BLaER1 (cell line): ENCODE results near the gene DNM1.

Experiments
- H3K27ac ChIP-seq: shearing (Covaris generic); formaldehyde crosslinking; 2 replicates; pipeline ENCODE4 v1.8.1; 2022
- H3K27me3 ChIP-seq: shearing (Covaris generic); formaldehyde crosslinking; 2 replicates; pipeline ENCODE4 v1.8.1; 2022
- H3K36me3 ChIP-seq: shearing (Covaris generic); formaldehyde crosslinking; 2 replicates; pipeline ENCODE4 v1.8.1; 2022
- H3K4me1 ChIP-seq: shearing (Covaris generic); formaldehyde crosslinking; 2 replicates; pipeline ENCODE4 v1.8.1; 2022
- H3K4me2 ChIP-seq: shearing (Covaris generic); formaldehyde crosslinking; 2 replicates; pipeline ENCODE4 v1.8.1; 2022
- H3K4me3 ChIP-seq: shearing (Covaris generic); formaldehyde crosslinking; 2 replicates; pipeline ENCODE4 v1.8.1; 2022
- H3K9ac ChIP-seq: shearing (Covaris generic); formaldehyde crosslinking; 2 replicates; pipeline ENCODE4 v1.8.1; 2022
- H3K9me3 ChIP-seq: shearing (Covaris generic); formaldehyde crosslinking; 2 replicates; pipeline ENCODE4 v1.8.1; 2022
- H4K20me1 ChIP-seq: shearing (Covaris generic); formaldehyde crosslinking; 2 replicates; pipeline ENCODE4 v1.8.1; 2022
- Cebpa-rat ChIP-seq: shearing (Covaris generic); IDR thresholded peaks from 2 replicates; pipeline ENCODE4 v1.8.1; 2022

DNM1 gene

GRCh38 chr9:128250839-128251731 lies 47.9 kb downstream of the DNM1 start:
- peaks cover 22% of the 10 kb centered on the region; the same call in 1 of the 2 replicates for H3K36me3 ChIP-seq
- H3K9me3 ChIP-seq, result no peaks in the 10 kb centered on the region
- H3K4me1 ChIP-seq, result peaks cover 43% of the 10 kb centered on the region
- H3K27me3 ChIP-seq, result peaks cover 12% of the 10 kb centered on the region; the same call in 1 of the 2 replicates
- peak overlapping the region; percentile 79 for H3K27ac ChIP-seq
- peak overlapping the region; percentile 81 for H3K9ac ChIP-seq
- H4K20me1 ChIP-seq, result peaks cover 25% of the 10 kb centered on the region
- no peak for TF ChIP-seq Cebpa-rat
- peak overlapping the region; percentile 100 for H3K4me2 ChIP-seq
- peak overlapping the region; percentile 80 for H3K4me3 ChIP-seq

GRCh38 chr9:128251732-128252100 lies 48.5 kb downstream of the DNM1 start:
- H3K27me3 ChIP-seq, result peaks cover 12% of the 10 kb centered on the region; the same call in 1 of the 2 replicates
- H4K20me1 ChIP-seq, result peaks cover 27% of the 10 kb centered on the region
- peak overlapping the region; percentile 80 for H3K4me3 ChIP-seq
- peaks cover 39% of the 10 kb centered on the region for H3K4me1 ChIP-seq
- 0 out of 2 replicates have a peak overlapping the region, but pooled peaks have one; percentile 81 for H3K9ac ChIP-seq
- no peak overlapping the region for H3K27ac ChIP-seq
- peak overlapping the region; percentile 100 for H3K4me2 ChIP-seq
- H3K36me3 ChIP-seq, result peaks cover 27% of the 10 kb centered on the region
- H3K9me3 ChIP-seq, result no peaks in the 10 kb centered on the region
- TF ChIP-seq Cebpa-rat, result no peak

- H3K36me3 ChIP-seq, result peaks cover 35% of the 10 kb centered on the region
Observed at GRCh38 chr9:128252317-128253139, 49.3 kb downstream of the DNM1 start.

GRCh38 chr9:128253140-128253990 lies 50.2 kb downstream of the DNM1 start:
- no peaks in the 10 kb centered on the region for H3K9me3 ChIP-seq
- H3K27ac ChIP-seq, result no peak overlapping the region
- H4K20me1 ChIP-seq, result peaks cover 40% of the 10 kb centered on the region
- H3K4me2 ChIP-seq, result peak overlapping the region; percentile 100
- H3K36me3 ChIP-seq, result peaks cover 43% of the 10 kb centered on the region
- no peak overlapping the region for H3K9ac ChIP-seq
- no peak overlapping the region for H3K4me3 ChIP-seq
- TF ChIP-seq Cebpa-rat, result no peak
- peaks cover 39% of the 10 kb centered on the region for H3K4me1 ChIP-seq
- peaks cover 12% of the 10 kb centered on the region; the same call in 1 of the 2 replicates for H3K27me3 ChIP-seq

More at GRCh38 chr9:128252317-128253139, 49.3 kb downstream of the DNM1 start:
- Histone ChIP-seq H3K4me2 (peak overlapping the region; percentile 100), H4K20me1 (peaks cover 35% of the 10 kb centered on the region), H3K9me3 (no peaks in the 10 kb centered on the region), H3K4me3 (0 out of 2 replicates have a peak overlapping the region, but pooled peaks have one; percentile 80), H3K27ac (no peak overlapping the region), H3K4me1 (peaks cover 39% of the 10 kb centered on the region), H3K9ac (no peak overlapping the region), H3K27me3 (peaks cover 12% of the 10 kb centered on the region; the same call in 1 of the 2 replicates)
- no peak for TF ChIP-seq Cebpa-rat

- Histone ChIP-seq H3K27me3 (peaks cover 12% of the 10 kb centered on the region; the same call in 1 of the 2 replicates), H3K27ac (no peak overlapping the region), H3K4me2 (no peak overlapping the region), H3K4me1 (peaks cover 39% of the 10 kb centered on the region), H3K9ac (no peak overlapping the region), H3K36me3 (peaks cover 49% of the 10 kb centered on the region), H3K9me3 (no peaks in the 10 kb centered on the region), H3K4me3 (no peak overlapping the region), H4K20me1 (peaks cover 40% of the 10 kb centered on the region)
- no peak for TF ChIP-seq Cebpa-rat
Observed at GRCh38 chr9:128253991-128254346, 50.8 kb downstream of the DNM1 start.

- no peak overlapping the region for H3K4me3 ChIP-seq
- no peaks in the 10 kb centered on the region for H3K9me3 ChIP-seq
- no peak overlapping the region for H3K4me2 ChIP-seq
- H3K36me3 ChIP-seq, result peaks cover 53% of the 10 kb centered on the region
- H3K27me3 ChIP-seq, result peaks cover 12% of the 10 kb centered on the region; the same call in 1 of the 2 replicates
- no peak overlapping the region for H3K9ac ChIP-seq
- peaks cover 40% of the 10 kb centered on the region for H4K20me1 ChIP-seq
- H3K27ac ChIP-seq, result no peak overlapping the region
- TF ChIP-seq Cebpa-rat, result no peak
- H3K4me1 ChIP-seq, result peaks cover 39% of the 10 kb centered on the region
Observed at GRCh38 chr9:128254362-128254761, 51.2 kb downstream of the DNM1 start.

- Histone ChIP-seq H3K27ac (no peak overlapping the region), H4K20me1 (peaks cover 40% of the 10 kb centered on the region), H3K36me3 (peaks cover 61% of the 10 kb centered on the region), H3K4me3 (no peak overlapping the region), H3K9ac (no peak overlapping the region), H3K4me2 (no peak overlapping the region), H3K9me3 (no peaks in the 10 kb centered on the region), H3K27me3 (peaks cover 12% of the 10 kb centered on the region; the same call in 1 of the 2 replicates), H3K4me1 (peaks cover 34% of the 10 kb centered on the region)
- no peak for TF ChIP-seq Cebpa-rat
Observed at GRCh38 chr9:128254855-128255759, 51.9 kb downstream of the DNM1 start.

GRCh38 chr9:128257086-128257825 lies 54.1 kb downstream of the DNM1 start:
- Histone ChIP-seq H3K36me3 (peaks cover 82% of the 10 kb centered on the region), H3K27ac (no peak overlapping the region), H3K4me1 (peaks cover 16% of the 10 kb centered on the region), H3K9me3 (no peaks in the 10 kb centered on the region), H3K4me3 (no peak overlapping the region), H4K20me1 (peaks cover 36% of the 10 kb centered on the region), H3K9ac (no peak overlapping the region), H3K27me3 (no peaks in the 10 kb centered on the region; the same call in 1 of the 2 replicates), H3K4me2 (no peak overlapping the region)
- no peak for TF ChIP-seq Cebpa-rat
